Measurements from ENCODE around the gene PLD1.

- no peak for TF ChIP-seq CTCF (IDR thresholded peaks at IDR 0.05)
- no peak for TF ChIP-seq POLR2A (IDR thresholded peaks at IDR 0.05)
These were observed 62.9 kb downstream of the PLD1 start for GRCh38 chr3:171747223-171747920.

Measured in esophagus squamous epithelium (tissue), 4 donors.